GM19023 (cell line): Measurements from ENCODE around the gene FKBP5.
"Not testable (repeated sequence)": the region's sequence is repeated elsewhere in the genome, so short reads cannot be mapped to it uniquely, and the experiment has no call there.

Experiments
- ATAC-seq: cut with Tn5 transposase; IDR thresholded peaks from one replicate; pipeline ENCODE4 v1.9.1; 2021; ENCODE audit warnings: mild to moderate bottlenecking, moderate library complexity; ENCODE audit not compliant: unreplicated experiment

FKBP5 gene

DNA sequence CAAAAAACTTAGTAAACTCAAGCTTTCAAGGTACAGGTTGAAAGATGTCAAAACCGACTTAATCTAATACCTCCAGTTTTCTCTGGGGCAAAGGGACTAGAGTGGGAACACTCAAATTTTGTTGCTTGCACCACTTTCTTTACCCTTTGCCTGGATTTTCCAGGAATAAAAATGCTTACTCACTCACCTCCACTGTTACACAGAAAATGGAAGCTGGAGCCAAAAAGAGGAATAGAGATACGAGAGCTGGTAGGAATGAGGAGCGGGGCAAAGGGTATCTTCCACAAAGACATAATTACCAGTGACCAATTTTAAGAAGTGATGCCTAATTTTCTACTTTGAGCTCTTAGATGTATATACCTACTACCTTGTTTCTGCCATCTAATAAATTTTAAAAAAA lies 96.5 kb downstream of the FKBP5 start:
- no peak for ATAC-seq

DNA sequence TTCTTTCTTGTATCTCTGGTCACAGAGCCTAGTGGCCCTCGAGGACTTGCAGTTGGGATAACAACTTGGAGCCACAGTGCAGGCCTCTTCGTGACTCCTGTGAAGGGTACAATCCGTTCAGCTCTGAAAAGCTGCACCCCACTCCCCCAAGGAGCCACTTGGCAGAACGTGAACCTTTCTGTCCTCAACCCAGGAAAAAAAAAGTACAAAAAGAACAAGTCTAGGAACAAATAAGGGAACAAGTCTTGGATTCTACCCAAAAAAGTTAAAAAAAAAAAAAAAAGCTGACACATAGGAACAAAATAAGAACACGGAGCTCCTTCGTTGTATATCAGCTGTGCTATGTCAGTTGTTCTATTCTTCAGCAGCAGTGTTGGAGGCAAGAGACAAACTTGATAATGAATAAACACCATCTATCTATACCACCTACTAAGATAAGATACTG lies 98.1 kb downstream of the FKBP5 start:
- ATAC-seq: no peak

DNA sequence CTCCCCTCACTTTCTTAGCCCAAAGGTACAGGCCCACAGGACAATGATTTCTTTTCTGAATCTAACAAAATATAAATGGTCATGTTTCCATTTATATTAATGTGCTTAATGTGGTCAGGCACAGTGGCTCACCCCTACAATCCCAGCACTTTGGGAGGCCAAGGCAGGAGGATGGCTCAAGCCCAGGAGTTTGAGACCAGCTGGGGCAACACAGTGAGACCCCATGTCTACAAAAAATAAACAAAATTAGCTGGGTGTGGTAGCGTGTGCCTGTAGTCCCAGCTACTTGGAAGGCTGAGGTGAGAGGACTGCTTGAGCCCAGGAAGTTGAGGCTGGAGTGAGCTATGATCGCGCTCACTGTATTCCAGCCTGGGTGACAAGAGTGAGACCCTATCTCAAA lies 98.8 kb downstream of the FKBP5 start:
- ATAC-seq: no peak

DNA sequence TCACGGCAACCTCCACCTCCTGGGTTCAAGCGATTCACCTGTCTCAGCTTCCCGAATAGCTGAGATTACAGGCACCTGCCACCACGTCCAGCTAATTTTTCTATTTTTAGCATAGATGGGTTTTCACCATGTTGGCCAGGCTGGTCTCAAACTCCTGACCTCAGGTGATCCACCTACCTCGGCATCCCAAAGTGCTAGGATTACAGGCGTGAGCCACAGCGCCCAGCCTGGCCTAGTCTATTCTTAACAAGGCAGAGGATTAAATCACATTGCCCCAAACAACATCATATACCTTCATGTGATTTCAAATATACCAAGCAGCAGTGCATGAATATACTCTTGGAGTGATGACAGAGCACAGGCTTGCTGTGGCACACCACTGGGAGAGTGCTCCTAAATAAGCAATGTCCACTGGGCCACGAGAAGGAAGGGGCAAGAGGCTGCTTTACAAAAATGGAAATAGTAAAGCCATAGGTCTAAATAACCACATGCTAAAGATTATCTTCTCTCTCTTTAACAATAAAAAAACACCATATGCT lies 99.4 kb downstream of the FKBP5 start:
- no peak for ATAC-seq

DNA sequence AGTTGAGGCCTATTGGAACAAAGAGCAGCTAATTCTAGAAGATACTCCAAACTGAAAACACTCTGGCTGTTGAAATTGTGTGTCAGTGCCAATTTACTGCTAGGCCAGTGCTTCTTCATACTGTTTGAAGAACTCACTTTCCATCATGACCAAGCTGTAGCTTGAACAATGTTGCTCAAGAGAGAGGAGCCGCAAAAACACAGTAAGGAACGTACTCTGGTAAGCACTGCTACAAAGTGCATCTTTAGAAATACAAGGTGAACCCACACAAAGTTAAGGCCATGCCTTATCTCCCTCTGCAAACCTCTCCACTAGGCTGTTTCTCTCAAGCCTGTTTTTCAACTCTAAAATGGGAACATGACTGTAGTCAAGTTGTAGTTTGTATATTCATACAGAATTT lies 101.5 kb downstream of the FKBP5 start:
- ATAC-seq: no peak

DNA sequence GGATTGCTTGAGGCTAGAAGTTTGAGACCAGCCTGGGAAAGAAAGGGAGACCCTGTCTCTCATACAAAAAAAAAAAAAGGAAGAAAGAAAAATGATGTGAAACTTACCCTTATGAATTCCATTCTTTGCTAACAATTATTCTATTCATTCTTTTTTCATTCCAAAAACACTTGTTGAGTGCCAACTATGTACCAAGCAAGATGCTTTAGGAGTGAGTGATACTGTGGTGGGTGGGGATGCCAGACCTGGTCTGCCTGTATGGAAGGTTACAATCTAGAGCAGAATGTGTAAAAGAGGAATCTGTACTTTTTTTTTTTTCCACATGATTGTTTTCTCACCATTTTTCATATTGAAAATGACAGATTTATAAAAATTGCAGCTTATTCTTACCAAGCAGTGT lies 102.2 kb downstream of the FKBP5 start:
- no peak for ATAC-seq

DNA sequence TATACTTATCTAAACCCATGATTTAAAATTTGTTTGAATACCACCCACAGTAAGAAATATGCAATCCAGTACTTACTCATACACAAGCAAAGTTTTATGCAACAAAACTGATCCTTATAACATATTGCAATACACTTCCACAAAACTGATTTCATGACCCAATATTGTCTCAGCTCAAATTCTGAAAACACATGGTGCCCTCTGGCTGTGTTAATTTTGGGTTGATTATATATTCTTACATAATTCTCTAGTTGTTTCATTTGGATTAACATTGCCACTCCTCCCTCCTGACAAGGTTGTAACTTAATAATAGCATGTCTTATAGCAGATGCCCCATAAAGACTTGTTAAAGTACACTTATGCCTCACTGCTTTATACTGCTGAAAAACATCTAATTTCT lies 103.1 kb downstream of the FKBP5 start:
- ATAC-seq: no peak

DNA sequence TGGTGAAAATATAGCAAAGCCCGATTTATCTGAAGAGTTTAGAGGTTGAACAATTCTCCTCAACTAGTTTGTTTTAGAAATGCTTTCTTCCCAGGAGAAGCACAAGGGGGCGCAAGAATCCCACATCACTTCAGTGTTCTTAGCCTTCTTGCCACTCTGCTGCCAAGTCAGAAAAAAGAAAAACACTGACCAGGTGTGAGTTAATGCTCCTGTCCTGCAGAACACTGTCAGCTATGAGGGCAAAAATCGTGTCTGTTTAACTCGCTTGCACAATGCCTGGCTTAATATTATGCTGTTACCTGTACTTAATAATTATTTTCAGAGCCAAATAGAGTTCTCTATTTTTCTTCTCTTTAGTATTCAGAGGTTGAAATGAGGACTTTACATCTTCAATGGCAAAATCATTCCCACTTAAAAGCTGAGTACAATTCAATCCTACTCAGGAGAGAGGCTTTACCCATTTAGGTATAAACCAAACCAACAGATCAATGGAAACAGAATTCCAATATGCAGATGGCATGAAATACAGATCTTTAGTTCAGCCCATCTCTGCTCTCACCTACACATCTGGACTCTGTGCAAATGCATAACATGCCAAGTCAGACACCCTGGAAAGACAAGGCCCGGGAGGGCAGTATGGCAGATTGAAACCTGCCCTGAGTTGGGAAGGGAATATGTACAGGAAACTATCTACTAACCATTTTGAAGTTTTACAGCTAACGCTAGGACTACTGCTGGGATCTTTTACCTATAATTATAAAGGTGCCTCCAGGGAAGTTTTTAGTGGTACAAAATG lies 104.6 kb downstream of the FKBP5 start:
- no peak for ATAC-seq

DNA sequence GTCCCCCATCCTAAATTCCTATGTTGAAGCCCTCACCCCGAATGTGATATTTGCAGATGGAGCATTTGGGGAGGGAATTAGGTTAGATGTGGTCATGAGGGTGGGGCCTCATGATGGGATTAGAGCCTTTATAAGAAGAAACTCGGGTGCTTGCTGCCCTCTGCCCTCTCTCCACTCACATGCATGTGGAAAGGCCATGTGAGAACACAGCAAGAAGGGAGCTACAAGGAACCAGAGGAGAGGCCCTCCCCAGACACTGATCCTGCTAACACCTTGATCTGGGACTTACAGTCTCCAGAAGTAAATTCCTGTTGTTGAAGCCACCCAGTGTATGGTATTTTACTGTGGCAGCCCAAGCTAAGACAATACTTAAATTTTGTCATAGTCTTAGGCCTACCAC lies 106.4 kb downstream of the FKBP5 start:
- ATAC-seq: no peak

DNA sequence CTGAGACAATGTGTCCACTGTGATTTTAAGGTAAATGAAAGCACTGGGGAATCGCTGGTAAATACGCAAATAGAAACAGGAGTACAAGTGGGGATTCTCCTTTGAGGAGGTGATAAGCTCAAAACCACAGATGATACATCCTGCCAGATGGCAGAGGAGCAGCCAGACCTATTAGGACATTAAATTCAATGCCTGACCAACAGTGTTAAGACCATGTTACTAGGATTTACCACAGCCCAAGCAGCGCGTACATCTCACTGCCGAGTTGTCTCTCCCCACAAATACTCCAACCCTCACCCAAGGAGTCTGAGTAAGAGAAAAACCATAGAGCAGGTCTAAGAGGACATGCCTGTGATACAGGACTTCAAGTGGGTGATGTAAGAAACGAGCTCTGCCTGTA lies 107.1 kb downstream of the FKBP5 start:
- ATAC-seq: no peak

DNA sequence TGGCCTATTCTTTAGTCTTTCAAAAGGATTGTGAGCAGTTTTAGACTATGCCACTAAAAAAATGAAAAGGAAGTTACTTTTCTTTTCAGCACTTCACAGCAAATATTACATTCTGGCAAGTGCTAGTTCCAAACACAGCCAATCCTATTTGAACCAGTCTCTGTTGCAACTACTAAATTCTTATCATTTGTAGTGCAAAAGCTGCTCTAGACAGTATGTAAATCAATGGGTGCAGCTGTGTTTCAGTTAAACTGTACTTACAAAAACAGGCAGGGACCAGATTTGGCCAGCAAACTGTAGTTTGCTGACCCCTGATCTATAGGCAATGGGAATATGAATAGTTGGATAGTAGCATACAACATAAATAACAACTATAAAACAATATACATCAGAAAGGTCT lies 107.9 kb downstream of the FKBP5 start:
- ATAC-seq: no peak

DNA sequence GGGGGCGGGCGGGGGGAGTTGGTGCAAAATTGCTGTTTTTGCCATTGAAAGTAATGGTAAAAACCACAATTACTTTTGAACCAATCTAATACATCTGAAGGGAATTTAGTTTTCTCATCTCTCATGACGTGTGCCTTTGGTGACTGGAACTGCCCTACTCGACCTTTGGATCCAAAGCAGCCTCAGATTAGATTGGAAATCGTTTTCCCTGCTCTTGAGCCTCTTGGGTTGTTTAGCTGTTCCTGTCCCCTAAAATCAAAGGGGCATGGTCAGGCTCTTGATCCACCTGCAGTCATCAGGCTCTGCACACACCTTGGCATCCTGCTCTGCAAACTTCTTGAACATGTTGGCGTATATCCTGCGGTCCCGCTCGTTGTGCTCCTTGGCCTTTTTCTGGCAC lies 112.0 kb downstream of the FKBP5 start:
- ATAC-seq: no peak

DNA sequence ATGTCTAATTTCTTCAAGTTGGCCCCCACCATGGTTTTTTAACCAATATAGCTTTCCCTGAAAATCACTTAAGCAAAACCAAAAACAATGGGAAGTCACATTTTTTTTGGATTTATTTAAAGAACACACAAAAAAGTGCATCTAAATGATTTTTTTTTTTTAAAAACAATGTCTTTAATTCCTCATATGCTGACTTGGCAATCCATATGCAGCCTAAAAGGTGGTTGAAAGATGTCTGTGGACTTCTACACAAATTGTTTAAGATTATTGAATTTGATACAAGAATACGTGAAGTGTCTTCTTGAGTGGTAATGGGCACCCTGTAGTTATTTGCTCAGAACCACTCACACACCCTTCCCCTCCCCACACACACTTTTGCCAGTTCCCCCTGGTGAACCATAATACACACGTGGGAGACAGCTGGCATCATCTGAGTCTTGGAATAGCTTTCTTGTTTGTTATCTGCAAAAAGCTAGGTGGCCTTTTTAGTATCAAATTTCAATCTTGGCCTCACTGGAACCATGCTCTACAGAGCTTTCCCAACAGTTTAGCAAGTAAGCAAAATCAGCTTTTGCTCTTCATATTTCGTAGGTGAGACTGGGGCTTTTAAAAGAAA lies 115.1 kb downstream of the FKBP5 start:
- no peak for ATAC-seq

DNA sequence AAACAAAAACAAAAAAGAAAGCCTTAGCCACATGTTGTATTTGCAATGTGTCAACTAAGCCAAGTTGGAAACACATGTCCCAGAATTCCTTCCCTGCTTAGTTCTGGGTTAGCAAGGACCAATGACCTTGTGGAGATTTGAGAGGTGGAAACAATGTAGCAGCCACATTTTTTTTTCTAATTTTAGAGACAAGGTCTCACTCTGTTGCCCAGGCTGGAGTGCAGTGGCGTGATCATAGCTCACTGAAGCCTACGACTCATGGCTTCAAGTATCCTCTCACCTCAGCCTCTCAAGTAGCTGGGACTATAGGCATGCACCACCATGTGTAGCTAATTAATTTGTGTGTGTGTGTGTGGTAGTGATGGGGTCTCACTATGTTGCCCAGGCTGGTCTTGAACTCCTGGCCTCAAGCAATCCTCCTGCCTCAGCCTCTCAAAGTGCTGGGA lies 117.8 kb downstream of the FKBP5 start:
- ATAC-seq: not testable (repeated sequence)

DNA sequence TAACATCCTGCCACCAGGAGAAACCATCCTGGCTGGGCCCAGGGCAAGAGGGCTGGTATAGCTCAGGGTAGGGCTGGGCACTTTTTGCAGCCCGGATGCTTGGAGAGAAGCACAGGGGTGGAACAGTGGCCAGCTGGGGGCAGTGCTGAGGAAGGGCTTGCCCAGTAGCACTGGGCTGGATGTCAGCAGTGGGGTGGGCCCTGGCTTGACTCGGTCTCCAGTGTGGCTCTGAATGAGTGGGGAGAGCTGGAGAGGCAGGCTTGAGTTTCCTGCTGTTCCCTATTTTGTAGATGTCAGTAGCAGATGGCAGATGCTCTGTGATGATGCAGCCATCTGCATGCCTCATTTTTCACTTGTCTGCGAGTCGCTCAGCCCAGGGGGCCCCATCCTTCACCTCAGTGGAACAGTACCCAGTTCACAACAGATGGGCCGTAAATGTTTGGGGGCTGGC lies 119.7 kb downstream of the FKBP5 start:
- no peak for ATAC-seq

DNA sequence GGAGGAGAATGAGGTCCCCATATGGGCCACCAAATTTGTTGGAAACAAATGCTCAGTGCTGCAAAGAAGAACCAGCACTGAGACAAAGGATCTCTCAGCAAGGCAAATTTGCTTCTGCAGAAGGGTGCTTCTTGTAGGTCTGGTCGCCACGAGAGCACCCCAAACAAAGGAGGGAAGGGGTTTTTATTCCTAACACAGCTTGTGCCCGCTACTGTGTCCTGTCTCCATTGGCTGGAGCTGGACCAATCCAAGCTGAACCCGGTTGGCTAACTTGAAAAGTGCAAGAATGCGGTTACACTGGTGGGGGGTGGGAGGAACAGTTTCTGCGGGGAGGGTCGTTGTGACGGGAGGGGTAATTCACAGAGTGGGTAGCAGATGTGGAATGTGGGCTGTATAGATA lies 121.9 kb downstream of the FKBP5 start:
- ATAC-seq: no peak

DNA sequence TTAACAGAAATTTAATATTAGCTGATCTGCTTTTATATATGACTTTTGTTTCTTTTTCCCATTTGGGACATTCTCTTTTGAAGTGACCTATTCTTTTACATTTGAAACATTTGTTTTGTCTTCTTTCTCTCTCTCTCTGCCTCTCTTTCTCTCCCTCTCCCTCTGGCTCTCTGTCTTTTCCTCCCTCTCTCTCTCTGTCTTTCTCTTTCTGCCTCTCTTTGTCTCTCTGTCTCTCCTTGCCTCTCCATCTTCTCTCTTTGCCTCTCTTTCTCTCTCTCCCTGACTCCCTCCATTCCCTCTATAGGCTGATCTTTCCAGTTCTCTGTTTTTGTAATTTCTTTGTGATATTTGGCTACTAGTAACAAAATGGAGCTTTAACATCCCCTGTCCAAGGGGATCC lies 124.0 kb downstream of the FKBP5 start:
- no peak for ATAC-seq

DNA sequence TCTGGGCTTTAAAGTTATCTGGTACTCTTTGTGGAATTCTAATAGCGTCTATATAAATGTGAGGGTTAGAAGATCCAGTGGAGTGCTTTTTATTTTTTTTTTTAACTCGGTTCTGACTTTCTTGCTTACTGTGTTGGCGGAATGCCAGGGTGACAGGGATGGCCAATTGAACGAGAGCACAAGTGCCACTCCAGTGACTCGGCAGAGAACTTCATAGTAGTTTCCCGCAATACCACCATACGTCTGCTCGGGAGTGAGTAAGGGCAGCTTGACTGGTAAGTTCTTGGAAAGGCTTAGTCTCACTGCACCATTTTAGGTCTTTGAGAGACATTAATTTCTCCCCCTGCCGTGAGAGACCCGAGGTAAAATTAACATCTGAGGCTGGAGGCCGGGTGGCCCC lies 126.7 kb downstream of the FKBP5 start:
- ATAC-seq: no peak

DNA sequence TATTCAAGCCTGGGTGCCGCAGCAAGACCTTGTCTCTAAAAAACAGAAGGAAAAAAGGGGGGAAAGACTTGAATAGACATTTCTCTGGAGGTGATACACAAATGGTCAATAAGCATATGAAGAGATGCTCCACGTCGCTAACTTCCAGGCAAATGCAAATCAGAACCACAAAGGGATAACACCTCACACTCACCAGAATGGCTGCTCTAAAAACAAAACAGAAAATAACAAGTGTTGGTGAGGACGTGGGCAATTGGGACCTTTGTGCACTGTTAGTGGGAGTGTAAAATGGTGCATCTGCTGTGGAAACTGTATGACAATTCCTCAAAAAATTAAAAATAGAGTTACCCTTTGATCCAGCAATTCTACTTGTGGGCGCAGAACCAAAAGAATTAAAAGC lies 127.6 kb downstream of the FKBP5 start:
- ATAC-seq: no peak

DNA sequence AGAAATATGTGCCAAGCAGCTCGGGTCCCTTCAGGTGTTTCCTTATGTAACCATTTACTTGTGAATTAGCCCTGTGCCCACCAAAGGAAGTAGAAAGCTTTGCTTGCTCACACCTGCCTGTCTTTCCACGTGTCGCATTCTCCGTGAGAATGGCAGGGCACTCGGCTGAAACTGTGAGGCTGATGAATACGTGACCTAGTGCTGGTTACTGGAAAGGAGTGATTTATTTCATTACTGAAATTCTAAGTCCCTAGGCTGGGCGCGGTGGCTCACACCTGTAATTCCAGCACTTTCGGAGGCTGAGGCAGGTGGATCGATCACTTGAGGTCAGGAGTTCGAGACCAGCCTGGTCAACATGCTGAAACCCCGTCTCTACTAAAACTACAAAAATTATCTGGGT lies 130.1 kb downstream of the FKBP5 start:
- no peak for ATAC-seq

DNA sequence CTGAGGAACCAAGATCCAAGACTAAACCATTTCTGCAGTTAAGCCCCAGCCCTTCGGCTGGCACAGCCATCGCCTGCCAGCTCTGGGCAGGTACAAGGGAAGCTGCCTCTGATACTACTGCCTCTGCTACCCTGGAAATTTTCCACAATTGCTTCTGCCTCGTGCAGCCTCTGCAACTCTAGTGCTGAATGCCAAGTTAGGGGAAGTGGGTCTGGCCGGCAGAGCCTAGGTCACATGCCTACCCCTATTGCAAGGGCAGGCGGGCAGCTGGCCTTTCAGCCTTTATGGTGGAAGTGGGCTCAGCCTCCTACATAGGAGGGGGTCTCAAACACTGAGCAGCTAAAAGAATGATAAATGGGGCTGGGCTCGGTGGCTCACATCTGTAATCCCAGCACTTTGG lies 131.5 kb downstream of the FKBP5 start:
- no peak for ATAC-seq

DNA sequence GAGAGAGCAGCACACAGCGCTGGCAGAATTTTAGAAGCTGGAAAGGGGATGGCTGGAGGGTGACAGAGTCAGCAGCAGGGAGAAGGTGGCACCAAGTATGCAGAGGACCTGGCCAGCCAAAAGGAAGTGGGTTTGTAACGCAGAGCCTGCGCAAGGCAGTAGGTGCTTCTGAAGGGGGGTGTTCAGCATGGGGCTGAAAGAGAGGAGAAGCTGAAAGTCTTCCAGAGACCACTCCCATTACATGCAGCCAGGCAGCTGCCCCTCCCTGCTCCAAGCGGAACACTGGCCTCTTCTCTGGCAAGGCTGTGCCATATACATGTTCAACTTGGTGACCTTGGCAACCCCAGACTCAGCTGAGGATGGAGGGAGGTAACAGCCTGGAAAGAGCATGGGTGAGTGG lies 133.9 kb downstream of the FKBP5 start:
- no peak for ATAC-seq
